Body of pancreas (tissue), 4 donors: ENCODE measurements around the gene CDC42EP4.

Experiments
- POLR2A ChIP-seq, 3 donors: fragments of 450-650 bp; IDR thresholded peaks; one replicate each; pipeline ENCODE4 v1.6.1; 2016; ENCODE audit warnings: antibody characterized with exemption in 3 of 3, mild to moderate bottlenecking in 2 of 3
- TF ChIP-seq, protein P1 (sequence below), 7 experiments: fragments of 450-650 bp in 4 of 7; fragments of 200-600 bp in 3 of 7; sonication (generic) in 3 of 7; IDR thresholded peaks; one replicate each; pipeline ENCODE4 v1.5.1; 2016 to 2019; ENCODE audit warnings: antibody characterized with exemption in 7 of 7

DNA sequence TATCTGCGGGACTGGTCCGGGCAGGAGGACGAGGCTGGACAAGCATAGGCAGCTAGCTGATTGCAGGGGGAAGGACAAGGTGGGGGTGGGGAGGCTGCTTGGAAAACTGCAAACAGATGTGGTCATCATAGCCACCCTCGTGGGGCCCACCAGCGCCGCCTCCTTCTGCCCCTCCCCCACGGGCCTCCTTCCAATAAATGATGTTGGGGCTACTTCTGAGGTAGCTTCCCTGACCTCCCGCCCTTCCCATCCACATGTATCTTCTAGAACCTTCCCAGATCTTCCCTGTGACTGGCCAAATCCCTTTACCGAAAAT is 12.3 kb upstream of the CDC42EP4 start:
- no peak for TF ChIP-seq POLR2A (IDR thresholded peaks at IDR 0.05)
- TF ChIP-seq, protein P1, sequence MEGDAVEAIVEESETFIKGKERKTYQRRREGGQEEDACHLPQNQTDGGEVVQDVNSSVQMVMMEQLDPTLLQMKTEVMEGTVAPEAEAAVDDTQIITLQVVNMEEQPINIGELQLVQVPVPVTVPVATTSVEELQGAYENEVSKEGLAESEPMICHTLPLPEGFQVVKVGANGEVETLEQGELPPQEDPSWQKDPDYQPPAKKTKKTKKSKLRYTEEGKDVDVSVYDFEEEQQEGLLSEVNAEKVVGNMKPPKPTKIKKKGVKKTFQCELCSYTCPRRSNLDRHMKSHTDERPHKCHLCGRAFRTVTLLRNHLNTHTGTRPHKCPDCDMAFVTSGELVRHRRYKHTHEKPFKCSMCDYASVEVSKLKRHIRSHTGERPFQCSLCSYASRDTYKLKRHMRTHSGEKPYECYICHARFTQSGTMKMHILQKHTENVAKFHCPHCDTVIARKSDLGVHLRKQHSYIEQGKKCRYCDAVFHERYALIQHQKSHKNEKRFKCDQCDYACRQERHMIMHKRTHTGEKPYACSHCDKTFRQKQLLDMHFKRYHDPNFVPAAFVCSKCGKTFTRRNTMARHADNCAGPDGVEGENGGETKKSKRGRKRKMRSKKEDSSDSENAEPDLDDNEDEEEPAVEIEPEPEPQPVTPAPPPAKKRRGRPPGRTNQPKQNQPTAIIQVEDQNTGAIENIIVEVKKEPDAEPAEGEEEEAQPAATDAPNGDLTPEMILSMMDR (IDR thresholded peaks at IDR 0.05): no peak
